GM12892 (cell line): Measurements from ENCODE around the gene RANBP10.

Experiments used
- POLR2A ChIP-seq: IDR thresholded peaks from 2 replicates; pipeline ENCODE4 v1.6.1; 2011; ENCODE audit warnings: low read depth, low read length, control low read depth
- TAF1 ChIP-seq: IDR thresholded peaks from 2 replicates; pipeline ENCODE4 v1.6.1; 2011; ENCODE audit warnings: low read depth, mild to moderate bottlenecking, control low read depth, low read length, borderline replicate concordance

DNA sequence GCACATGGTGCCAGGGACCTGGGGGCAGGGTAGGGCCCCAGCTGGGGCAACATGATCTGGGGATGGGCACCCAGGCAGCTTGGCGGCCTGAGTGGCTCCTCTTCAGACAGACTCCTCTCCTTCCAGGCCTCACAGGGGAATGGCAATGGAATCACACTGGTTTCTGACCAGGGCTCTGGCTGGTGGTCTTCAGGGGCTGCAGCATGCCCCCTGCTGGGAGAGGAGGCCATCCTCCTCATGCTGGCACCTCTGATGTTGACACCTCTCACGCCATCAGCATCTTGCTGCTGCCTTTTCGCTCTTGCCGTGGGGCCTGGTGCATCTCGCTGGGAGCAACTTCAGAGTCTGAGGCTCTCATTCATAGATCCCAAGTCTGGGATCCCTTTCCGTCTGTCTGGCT lies 76.0 kb downstream of the RANBP10 start:
- TF ChIP-seq TAF1 (no peak), POLR2A (no peak)
